H1 (cell line): ENCODE data around the gene ZSWIM6. TPM values are rescaled to one million over a fixed set of nuclear protein-coding genes. Genes with fewer than 3 reads are reported as not detected.

Source experiments
- CTCF ChIA-PET: fragments of 300-600 bp; sonication (Branson Sonifier 250); formaldehyde crosslinking; loops from one replicate; lab custom pipeline; 2021; ENCODE audit not compliant: partially characterized antibody; lab: Charles Lee
- POLR2A ChIA-PET: fragments of 300-600 bp; sonication (Branson Sonifier 250); formaldehyde crosslinking; loops from one replicate; lab custom pipeline; 2021; ENCODE audit warnings: inconsistent platforms; ENCODE audit not compliant: partially characterized antibody; lab: Charles Lee
- DNase-seq, 2 experiments: peaks; one replicate each; pipeline versions ENCODE4 v3.0.0 to v3.0.0-alpha.2; 2010 to 2022; ENCODE audit warnings: low spot score in 2 of 2, low read depth in 1 of 2, mixed read lengths in 1 of 2
- FAIRE-seq: peaks from 2 replicates; lab custom pipeline; 2011; peaks lifted over from hg19 to GRCh38; lab: Jason Lieb, UNC
- H2AFZ ChIP-seq: 2 replicates; pipeline ENCODE4 v1.8.1; 2012; ENCODE audit warnings: low read length, inconsistent platforms
- H2AK5ac ChIP-seq: 2 replicates; pipeline ENCODE4 v1.6.1; 2013; ENCODE audit warnings: low read depth, low read length
- H2BK120ac ChIP-seq: replicated peaks from 2 replicates; pipeline ENCODE3; 2013; ENCODE audit warnings: low read depth, low read length, inconsistent platforms
- H2BK12ac ChIP-seq: 2 replicates; pipeline ENCODE4 v1.6.1; 2013; ENCODE audit warnings: low read depth, low read length
- H2BK15ac ChIP-seq: 2 replicates; pipeline ENCODE4 v1.6.1; 2013; ENCODE audit warnings: low read length
- H2BK20ac ChIP-seq: 2 replicates; pipeline ENCODE4 v1.6.1; 2013; ENCODE audit warnings: low read length
- H2BK5ac ChIP-seq: 2 replicates; pipeline ENCODE4 v1.6.1; 2013; ENCODE audit warnings: low read depth, low read length
- H3K14ac ChIP-seq: 2 replicates; pipeline ENCODE4 v1.6.1; 2013; ENCODE audit warnings: inconsistent platforms; ENCODE audit not compliant: insufficient read length
- H3K18ac ChIP-seq: 2 replicates; pipeline ENCODE4 v1.6.1; 2013; ENCODE audit warnings: low read length; ENCODE audit errors: extremely low read depth
- H3K23ac ChIP-seq: 2 replicates; pipeline ENCODE4 v1.6.1; 2013; ENCODE audit warnings: inconsistent platforms; ENCODE audit not compliant: insufficient read length
- H3K23me2 ChIP-seq: 2 replicates; pipeline ENCODE4 v1.6.1; 2013; ENCODE audit warnings: low read depth, low read length
- H3K27ac ChIP-seq: 2 replicates; pipeline ENCODE4 v1.6.1; 2011; ENCODE audit warnings: low read depth, low read length, inconsistent platforms
- H3K27me3 ChIP-seq, 4 experiments: replicated peaks in 1 of 4; 1 replicate in 1 of 4; 2 replicates in 3 of 4; pipeline versions ENCODE4 v1.6.1 to v1.8.1; 2011 to 2013; ENCODE audit warnings: low read length in 3 of 4, mild to moderate bottlenecking in 3 of 4, inconsistent platforms in 2 of 4, mixed read lengths in 2 of 4, moderate library complexity in 1 of 4; ENCODE audit not compliant: control insufficient read depth in 3 of 4, insufficient read depth in 3 of 4; ENCODE audit errors: extremely low read depth in 1 of 4
- H3K36me3 ChIP-seq, 4 experiments: 2 replicates each; pipeline versions ENCODE4 v1.6.1 to v1.8.1; 2011 to 2013; ENCODE audit warnings: mild to moderate bottlenecking in 4 of 4, low read length in 3 of 4, moderate library complexity in 2 of 4, control low read depth in 1 of 4, inconsistent platforms in 1 of 4; ENCODE audit not compliant: insufficient read depth in 4 of 4, control insufficient read depth in 2 of 4
- H3K4ac ChIP-seq: replicated peaks from 2 replicates; pipeline ENCODE3; 2013; ENCODE audit warnings: low read length, low read depth, mixed read lengths, inconsistent platforms; ENCODE audit not compliant: insufficient read length
- H3K4me1 ChIP-seq, 4 experiments: replicated peaks in 1 of 4; 1 replicate in 1 of 4; 2 replicates in 3 of 4; pipeline versions ENCODE4 v1.6.1 to v1.8.1; 2011 to 2013; ENCODE audit warnings: low read length in 3 of 4, inconsistent platforms in 2 of 4, mixed read lengths in 1 of 4; ENCODE audit not compliant: insufficient read depth in 4 of 4, control insufficient read depth in 3 of 4
- H3K4me2 ChIP-seq, 2 experiments: 2 replicates each; pipeline versions ENCODE4 v1.6.1 to v1.8.1; 2011 to 2013; ENCODE audit warnings: low read depth in 2 of 2, low read length in 2 of 2, control low read depth in 1 of 2, inconsistent platforms in 1 of 2, mild to moderate bottlenecking in 1 of 2; ENCODE audit not compliant: insufficient read depth in 1 of 2
- H3K4me3 ChIP-seq, 4 experiments: fragments of 200-600, 300-600 bp in 1 of 4; sonication (generic), shearing (Covaris generic), sonication (Bioruptor Twin) in 1 of 4; 2 replicates each; pipeline versions ENCODE4 v1.5.1 to v1.8.1; 2011 to 2016; ENCODE audit warnings: low read length in 4 of 4, low read depth in 3 of 4, control low read depth in 2 of 4, inconsistent platforms in 2 of 4, mild to moderate bottlenecking in 2 of 4, mixed read lengths in 1 of 4, moderate library complexity in 1 of 4; ENCODE audit not compliant: insufficient read depth in 2 of 4; ENCODE audit errors: extremely low read depth in 1 of 4
- H3K56ac ChIP-seq: replicated peaks from 2 replicates; pipeline ENCODE3; 2013; ENCODE audit warnings: low read depth, mild to moderate bottlenecking, mixed read lengths, low read length, inconsistent platforms; ENCODE audit not compliant: insufficient read length
- H3K79me1 ChIP-seq: 2 replicates; pipeline ENCODE4 v1.6.1; 2013; ENCODE audit warnings: low read depth, low read length, control low read depth
- H3K79me2 ChIP-seq, 2 experiments: 2 replicates each; pipeline versions ENCODE4 v1.6.1 to v1.8.1; 2012 to 2013; ENCODE audit warnings: low read length in 2 of 2, mild to moderate bottlenecking in 2 of 2, inconsistent platforms in 1 of 2; ENCODE audit not compliant: insufficient read depth in 2 of 2, control insufficient read depth in 1 of 2
- H3K9ac ChIP-seq, 4 experiments: replicated peaks in 1 of 4; 1 replicate in 1 of 4; 2 replicates in 3 of 4; pipeline versions ENCODE4 v1.6.1 to v1.8.1; 2011 to 2013; ENCODE audit warnings: low read depth in 3 of 4, low read length in 3 of 4, control low read depth in 2 of 4, mild to moderate bottlenecking in 2 of 4, moderate library complexity in 2 of 4, inconsistent platforms in 1 of 4; ENCODE audit errors: extremely low read depth in 1 of 4
- H3K9me3 ChIP-seq, 2 experiments: 2 replicates each; pipeline versions ENCODE4 v1.6.1 to v1.8.1; 2012 to 2013; ENCODE audit warnings: mild to moderate bottlenecking in 2 of 2, moderate library complexity in 2 of 2, control low read depth in 1 of 2, inconsistent platforms in 1 of 2, low read depth in 1 of 2, low read length in 1 of 2, mixed read lengths in 1 of 2; ENCODE audit not compliant: insufficient read depth in 2 of 2
- H4K20me1 ChIP-seq, 2 experiments: replicated peaks in 1 of 2; 2 replicates each; pipeline versions ENCODE3 to v1.8.1; 2011 to 2013; ENCODE audit warnings: inconsistent platforms in 2 of 2, low read length in 2 of 2, mild to moderate bottlenecking in 1 of 2; ENCODE audit not compliant: insufficient read depth in 2 of 2, control insufficient read depth in 1 of 2
- H4K5ac ChIP-seq: 2 replicates; pipeline ENCODE4 v1.6.1; 2013; ENCODE audit warnings: low read length, low read depth, mixed read lengths, inconsistent platforms; ENCODE audit not compliant: insufficient read length
- H4K8ac ChIP-seq: 2 replicates; pipeline ENCODE4 v1.8.0; 2013; ENCODE audit warnings: mild to moderate bottlenecking, moderate library complexity, low read length, inconsistent platforms; ENCODE audit not compliant: insufficient read depth; ENCODE audit errors: extremely low read depth
- H4K91ac ChIP-seq: replicated peaks from 2 replicates; pipeline ENCODE3; 2013; ENCODE audit warnings: low read length, mixed read lengths, inconsistent platforms; ENCODE audit not compliant: insufficient read length
- ASH2L ChIP-seq: fragments of 200-600, 300-600 bp; sonication (generic); IDR thresholded peaks from one replicate; pipeline ENCODE4 v1.7.1; 2017; ENCODE audit warnings: low read length
- ATF2 ChIP-seq: IDR thresholded peaks from 2 replicates; pipeline ENCODE4 v1.6.1; 2012; ENCODE audit warnings: low read length, inconsistent platforms
- CHD2 ChIP-seq: IDR thresholded peaks from 2 replicates; pipeline ENCODE4 v1.6.1; 2012; ENCODE audit warnings: low read length, improper control_type of control experiment
- E2F6 ChIP-seq: IDR thresholded peaks from 2 replicates; pipeline ENCODE4 v1.6.1; 2012; ENCODE audit warnings: inconsistent platforms
- HDAC6 ChIP-seq: IDR thresholded peaks from one replicate; pipeline ENCODE4 v1.7.1; 2012; ENCODE audit warnings: low read depth, mild to moderate bottlenecking, inconsistent platforms, low read length, moderate library complexity
- JUND ChIP-seq: IDR thresholded peaks from 2 replicates; pipeline ENCODE4 v1.6.1; 2011; ENCODE audit warnings: mild to moderate bottlenecking, improper control_type of control experiment, low read length
- KDM5A ChIP-seq: fragments of 200-600 bp; IDR thresholded peaks from 2 replicates; pipeline ENCODE4 v1.7.1; 2012; ENCODE audit warnings: mild to moderate bottlenecking, low read length, inconsistent platforms, mixed read lengths
- POU5F1 ChIP-seq: IDR thresholded peaks from 2 replicates; pipeline ENCODE4 v1.6.1; 2011; ENCODE audit warnings: low read depth, mild to moderate bottlenecking, low read length, moderate library complexity
- RAD21 ChIP-seq, 2 experiments: IDR thresholded peaks in 1 of 2; conservative IDR thresholded peaks in 1 of 2; 2 replicates each; pipeline ENCODE4 v1.6.1; 2011; ENCODE audit warnings: low read depth in 2 of 2, low read length in 2 of 2, improper control_type of control experiment in 1 of 2, inconsistent platforms in 1 of 2, mild to moderate bottlenecking in 1 of 2, moderate library complexity in 1 of 2
- SIRT6 ChIP-seq: IDR thresholded peaks from one replicate; pipeline ENCODE4 v1.7.1; 2012; ENCODE audit warnings: low read length, inconsistent platforms
- SRF ChIP-seq: IDR thresholded peaks from 2 replicates; pipeline ENCODE4 v1.6.1; 2011; ENCODE audit warnings: mild to moderate bottlenecking, low read depth, low read length, moderate library complexity
- TAF7 ChIP-seq: optimal IDR thresholded peaks from 2 replicates; pipeline ENCODE3; 2011; ENCODE audit warnings: low read depth, mild to moderate bottlenecking, inconsistent platforms, low read length, moderate library complexity, borderline replicate concordance
- WGBS, 2 experiments: shearing (Covaris generic) in 1 of 2; methylation state at CpG; one replicate each; pipeline versions ENCODE4 v1.1.6 to v1.1.7; 2013 to 2015; ENCODE audit warnings: low lambda C conversion rate in 2 of 2, mixed read lengths in 2 of 2, inconsistent platforms in 1 of 2, low coverage in 1 of 2, missing lambda C conversion rate in 1 of 2; ENCODE audit not compliant: insufficient replicate concordance in 2 of 2, insufficient coverage in 1 of 2, insufficient read length in 1 of 2; ENCODE audit errors: extremely low coverage in 1 of 2, missing lambda C conversion rate in 1 of 2; 5-methylcytosine and 5-hydroxymethylcytosine counted together
- polyA plus RNA-seq, 7 experiments: library from polyadenylated mRNA; depleted of rRNA in 3 of 7; stranded (reverse) in 5 of 7; unstranded in 2 of 7; fragments of >200 nt in 5 of 7; fragments of 200-250 nt in 2 of 7; gene quantifications; 1 replicate in 5 of 7; 2 replicates in 1 of 7; 4 replicates in 1 of 7; pipeline versions ENCODE4 v1.2.1 to v1.2.3, GENCODE V29; 2011 to 2013; ENCODE audit warnings: missing spikeins in 2 of 7, mixed read lengths in 2 of 7
- total RNA-seq: library from RNA; stranded (reverse); fragmentation: NEBNext Ultra II Directional; extraction: Animal tissue kit (Norgen Biotek cat#: 25700); gene quantifications from 2 replicates; pipeline ENCODE4 v1.2.1, GENCODE V29; 2021

The ZSWIM6 gene
- total and polyA plus RNA-seq, 2 of the 8 experiments (the other 6 are each of a cell fraction or from before 2014, with no cell fraction given), result 7.9 to 12.4 TPM

- FAIRE-seq, result no peak
- Histone ChIP-seq H2BK12ac (no peak overlapping the region), H2BK5ac (no peak overlapping the region)
Measured at GRCh38 chr5:61293071-61293470, 39.0 kb upstream of the ZSWIM6 start.

More at GRCh38 chr5:61293071-61293470, 39.0 kb upstream of the ZSWIM6 start:
- Histone ChIP-seq H2BK20ac (no peak overlapping the region), H3K36me3 (no peaks in the 10 kb centered on the region), H4K8ac (no peak overlapping the region), H3K4me1 (peaks cover 0 to 3% (median 0%) of the 10 kb centered on the region in 4 experiments; a peak in 1 of 7 replicates), H3K14ac (no peak overlapping the region), H4K20me1 (no peaks in the 10 kb centered on the region), H3K18ac (no peak overlapping the region), H3K4me3 (no peak overlapping the region), H3K56ac (no peak overlapping the region), H3K4ac (no peak overlapping the region), H4K91ac (no peak overlapping the region), H3K4me2 (no peak overlapping the region), H2BK120ac (no peak overlapping the region), H3K23ac (no peak overlapping the region), H3K23me2 (no peaks in the 10 kb centered on the region), H2AK5ac (no peak overlapping the region), H3K79me1 (no peaks in the 10 kb centered on the region), H4K5ac (no peak overlapping the region), H3K27me3 (no peaks in the 10 kb centered on the region), H2BK15ac (no peak overlapping the region), H3K79me2 (no peaks in the 10 kb centered on the region), H3K27ac (no peak overlapping the region), H3K9me3 (no peaks in the 10 kb centered on the region), H3K9ac (no peak overlapping the region), H2AFZ (peak overlapping the region; percentile 68; the same call in 1 of the 2 replicates)
- CTCF ChIA-PET, result interaction anchor here (1.2 kb wide), 1 partner anchor 29 kb away, joined by 4 read pairs; no protein-coding TSS in a partner anchor
- no peak for TF ChIP-seq POU5F1
- TF ChIP-seq TAF7, result no peak
- no peak for TF ChIP-seq ASH2L
- TF ChIP-seq E2F6, result no peak
- TF ChIP-seq SIRT6, result no peak
- TF ChIP-seq SRF, result no peak
- TF ChIP-seq JUND, result no peak
- TF ChIP-seq HDAC6, result no peak
- TF ChIP-seq KDM5A, result no peak
- TF ChIP-seq ATF2, result no peak
- TF ChIP-seq RAD21 (IDR thresholded peaks at IDR 0.05 in 1 of 2, conservative IDR thresholded peaks at IDR 0.05 in 1 of 2; ENCODE audit: low read depth in 2 of 2, low read length in 2 of 2), result no peak
- TF ChIP-seq CHD2, result no peak
- POLR2A ChIA-PET, result no interaction called here
- DNase-seq, result no peak
- WGBS, 2 experiments, result 88% methylated on average over 4 of the region's 4 CpGs; no CpG with 5 or more reads in 1 of the 2 experiments
